GM18499 (cell line): ENCODE data around the gene UQCC3.
"Not testable (repeated sequence)": the region's sequence is repeated elsewhere in the genome, so short reads cannot be mapped to it uniquely, and the experiment has no call there.

Source experiments
- ATAC-seq: cut with Tn5 transposase; IDR thresholded peaks from one replicate; pipeline ENCODE4 v1.9.1; 2021; ENCODE audit warnings: moderate number of reproducible peaks; ENCODE audit not compliant: insufficient read depth, unreplicated experiment

The UQCC3 gene

GRCh38 chr11:62665075-62665598, 6.3 kb upstream of the UQCC3 start, which contains the start of the genes C11orf98 and CSKMT:
TSS of gene C11orf98 (minus strand) at chr11:62665210. CDS start at chr11:62665169, 41 bp downstream.
TSS of gene CSKMT (plus strand) at chr11:62665312. CDS start at chr11:62665880, 568 bp downstream.
- ATAC-seq = no peak

DNA sequence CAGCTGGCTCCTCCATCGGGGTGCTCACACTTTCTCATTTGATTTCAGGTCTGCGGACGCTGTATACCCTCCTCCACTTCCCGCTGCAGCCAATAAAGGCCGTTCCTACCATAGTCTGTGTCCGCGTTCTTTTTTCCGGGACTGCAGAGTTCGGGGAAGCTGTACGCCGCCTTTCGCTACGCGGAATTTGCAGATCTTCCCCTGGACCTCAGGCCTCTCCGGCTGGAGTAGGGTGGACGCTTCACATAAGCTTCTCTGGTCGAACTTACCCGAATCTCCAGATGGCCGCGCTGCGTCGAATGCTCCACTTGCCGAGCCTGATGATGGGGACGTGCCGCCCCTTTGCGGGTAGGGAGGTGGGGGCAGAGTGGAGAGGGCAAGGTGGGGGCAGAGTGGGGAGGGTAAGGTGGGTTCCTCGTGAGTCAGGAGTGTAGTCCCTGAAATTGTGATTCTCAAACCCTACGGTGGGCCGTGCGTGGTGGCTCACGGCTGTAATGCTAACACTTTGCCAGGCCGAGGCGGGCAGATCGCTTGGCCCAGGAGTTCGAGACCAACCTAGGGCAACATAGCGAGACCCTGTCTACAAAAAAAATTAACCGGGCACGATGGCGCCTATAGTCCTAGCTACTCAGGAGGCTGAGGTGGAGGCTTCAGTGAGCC, 5.7 kb upstream of the UQCC3 start:
- ATAC-seq = no peak

- ATAC-seq = no peak
Measured at GRCh38 chr11:62666259-62666926, 5.1 kb upstream of the UQCC3 start.

GRCh38 chr11:62667460-62667859, 4.0 kb upstream of the UQCC3 start:
- ATAC-seq = no peak

DNA sequence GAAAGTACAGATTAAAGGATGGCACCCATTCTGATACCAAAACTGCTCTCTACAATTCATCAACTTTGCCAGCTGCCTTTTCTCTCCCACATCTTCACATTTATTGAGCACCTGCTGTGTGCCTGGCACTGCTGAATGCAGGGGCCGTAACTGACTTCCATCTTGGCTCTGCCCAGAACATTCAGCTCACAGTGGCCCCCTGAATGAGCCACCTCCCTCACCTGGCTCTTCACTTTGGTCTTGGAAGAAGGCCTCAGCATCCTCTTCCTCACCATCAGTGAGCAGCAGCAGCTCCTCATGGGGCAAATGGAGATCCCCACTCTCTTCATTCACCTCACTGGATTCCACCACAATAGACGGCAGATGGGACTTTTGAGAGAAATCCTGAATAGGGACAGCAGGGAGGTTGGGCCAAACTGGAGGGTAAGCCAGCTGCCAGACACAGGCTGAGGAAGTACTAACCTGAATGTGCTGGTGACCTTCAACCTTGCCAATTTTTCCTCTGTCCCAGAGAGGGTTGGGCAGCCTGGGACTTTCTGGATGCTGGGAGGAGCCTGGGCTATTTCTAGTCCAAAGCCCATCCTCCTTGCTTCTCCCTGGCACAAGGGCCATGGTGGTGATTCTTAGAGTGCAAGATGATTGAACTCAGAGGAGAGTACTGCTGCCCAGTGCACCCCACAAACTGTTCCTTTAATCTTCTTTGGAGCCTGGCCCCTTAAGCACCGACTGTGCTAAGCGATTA, 1.9 kb upstream of the UQCC3 start:
- no peak for ATAC-seq

- no peak for ATAC-seq
Measured at GRCh38 chr11:62671236-62671607, 251 bp upstream of the UQCC3 start.

DNA sequence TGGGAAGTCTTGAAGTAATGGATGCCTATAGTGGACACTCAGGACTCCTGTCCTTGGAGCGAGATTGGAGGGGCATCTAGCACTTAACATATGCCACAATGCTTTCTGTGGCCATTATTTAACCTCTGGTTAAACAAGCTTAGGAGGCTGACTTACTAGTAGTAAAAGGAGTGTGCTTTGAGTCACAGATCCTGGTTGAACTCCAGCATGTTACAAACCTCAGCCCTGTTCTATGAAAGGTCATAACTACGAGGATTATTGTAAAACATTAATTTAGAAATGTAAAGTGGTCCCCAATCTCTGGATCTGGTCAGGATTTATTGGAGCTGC, 1.7 kb downstream of the UQCC3 start:
- ATAC-seq = no peak

- ATAC-seq = not testable (repeated sequence)
Measured at GRCh38 chr11:62675415-62675814, 3.9 kb downstream of the UQCC3 start.

DNA sequence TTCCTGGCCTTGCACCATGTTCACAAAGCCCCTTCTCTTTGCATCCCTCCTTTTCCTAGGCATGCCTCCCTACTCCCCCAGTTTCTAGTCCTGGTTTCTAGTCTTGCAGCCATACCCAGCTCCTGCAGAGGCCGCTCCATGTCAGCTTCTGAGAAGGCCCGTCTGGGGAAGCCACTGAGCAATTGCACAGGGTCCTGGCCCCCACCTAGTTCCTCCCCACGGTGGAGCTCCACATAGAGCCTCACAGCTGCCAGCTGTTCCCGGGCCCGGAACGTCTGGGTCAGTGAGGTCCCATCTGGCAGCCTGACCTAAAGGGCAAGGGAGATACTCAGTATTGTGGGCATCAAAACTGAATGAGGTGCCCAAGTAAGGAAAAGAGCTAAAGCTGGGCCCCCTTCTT, 5.2 kb downstream of the UQCC3 start:
- ATAC-seq = no peak

- no peak for ATAC-seq
Measured at GRCh38 chr11:62677156-62677555, 5.7 kb downstream of the UQCC3 start.

GRCh38 chr11:62677714-62678113, 6.2 kb downstream of the UQCC3 start:
- no peak for ATAC-seq

- no peak for ATAC-seq
Measured at GRCh38 chr11:62678433-62678769, 6.9 kb downstream of the UQCC3 start.

GRCh38 chr11:62678770-62679696, 7.6 kb downstream of the UQCC3 start, which contains the start of gene UBXN1:
TSS of gene UBXN1 (minus strand) at chr11:62679073. CDS start at chr11:62678923, 150 bp downstream.
- ATAC-seq = no peak

- no peak for ATAC-seq
Measured at GRCh38 chr11:62680825-62681240, 9.4 kb downstream of the UQCC3 start.

- no peak for ATAC-seq
Measured at GRCh38 chr11:62682518-62682917, 11.0 kb downstream of the UQCC3 start.

DNA sequence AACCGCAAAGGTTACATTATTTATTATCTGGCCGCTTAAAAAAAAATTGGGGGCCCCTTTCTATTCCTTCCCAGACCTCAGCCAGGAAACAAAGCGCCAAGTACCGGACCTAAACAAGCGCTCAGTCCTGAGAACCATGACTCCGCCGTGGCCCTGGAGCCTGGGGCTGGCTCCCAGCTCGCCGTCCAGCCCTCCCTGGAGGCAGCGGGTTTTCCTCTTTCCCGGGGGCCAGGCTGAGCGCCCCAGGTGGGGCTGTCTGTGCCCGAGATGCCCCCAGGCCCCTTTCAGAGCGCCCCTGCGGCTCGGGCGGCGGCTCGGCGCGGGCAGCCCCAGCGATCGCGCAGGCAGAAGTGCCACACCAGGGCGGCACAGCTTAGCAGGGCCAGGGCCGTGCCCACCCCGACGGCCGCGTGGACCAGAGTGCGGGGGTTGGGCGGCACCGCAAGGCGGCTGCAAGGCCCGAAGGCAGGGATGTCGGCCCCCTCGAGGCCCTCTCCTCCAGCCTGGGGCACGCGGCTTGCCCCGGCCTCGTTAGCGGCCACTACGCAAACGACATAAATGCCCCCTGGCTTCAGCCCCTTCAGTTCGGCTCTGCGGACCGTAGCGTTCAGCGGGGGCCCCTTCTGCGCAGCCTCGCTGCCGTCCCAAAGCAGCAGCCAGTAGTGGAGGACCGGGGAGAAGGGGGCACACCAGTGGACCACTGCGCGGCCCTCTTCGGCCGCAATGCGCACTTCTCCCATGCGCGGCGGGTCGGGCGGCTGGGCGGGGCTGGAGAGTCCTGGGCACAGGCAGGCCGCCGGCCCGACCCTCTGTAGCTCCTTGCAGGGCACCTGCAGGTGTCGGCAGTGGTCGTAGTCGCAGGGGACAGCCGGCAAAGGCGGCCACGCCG, 16.3 kb downstream of the UQCC3 start:
- no peak for ATAC-seq

DNA sequence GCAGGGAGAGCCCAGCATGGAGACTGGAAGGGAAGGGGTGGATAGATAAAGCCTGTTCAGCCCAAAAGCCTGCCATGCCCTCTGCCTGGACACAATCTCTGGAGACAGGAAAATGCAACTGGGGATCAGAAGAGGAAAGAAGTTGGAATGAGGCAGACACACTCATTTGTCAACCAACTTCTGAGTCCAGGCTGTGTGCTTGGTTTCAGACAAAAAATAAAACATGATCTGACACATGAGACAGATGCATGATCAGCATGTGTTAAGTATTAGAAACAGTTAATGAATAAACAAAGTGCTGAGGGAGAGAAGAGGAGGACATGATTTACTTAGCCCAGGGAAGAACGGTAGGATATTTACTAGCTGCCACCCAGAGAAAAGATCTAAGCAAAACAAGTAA, 17.0 kb downstream of the UQCC3 start:
- ATAC-seq = no peak

- no peak for ATAC-seq
Measured at GRCh38 chr11:62689421-62690183, 18.1 kb downstream of the UQCC3 start, which contains the start of gene LRRN4CL. TSS of gene LRRN4CL (minus strand) at chr11:62689530. CDS start at chr11:62688508, 1,022 bp downstream.
